Left lung (tissue), 10 donors: ENCODE measurements around the gene DLGAP1. TPM values are rescaled to one million over a fixed set of nuclear protein-coding genes. Genes with fewer than 3 reads are reported as not detected.
A peak's percentile ranks its signal among the peaks of the same experiment; 100 is the strongest.
"Not testable (repeated sequence)": the region's sequence is repeated elsewhere in the genome, so short reads cannot be mapped to it uniquely, and the experiment has no call there.

Experiments used
- ATAC-seq: fragments of 200-7000 bp; cut with Tn5 transposase; one replicate; pipeline ENCODE4 v1.9.1; 2020; ENCODE audit warnings: moderate library complexity
- DNase-seq, 4 donors: peaks; one replicate each; pipeline ENCODE4 v3.0.0-alpha.2; 2013 to 2020
- H3K27ac ChIP-seq, 2 donors: fragments of 200-600 bp; sonication (generic) in 1 of 2; one replicate each; pipeline versions ENCODE4 v1.5.0 to v1.8.0; 2020 to 2021
- H3K27me3 ChIP-seq, 2 donors: fragments of 200-600 bp; sonication (generic) in 1 of 2; one replicate each; pipeline versions ENCODE4 v1.5.0 to v1.8.0; 2020 to 2021
- H3K36me3 ChIP-seq, 2 donors: fragments of 200-600 bp; sonication (generic) in 1 of 2; one replicate each; pipeline versions ENCODE4 v1.5.0 to v1.8.0; 2020 to 2021
- H3K4me1 ChIP-seq, 2 donors: fragments of 200-600 bp; one replicate each; pipeline ENCODE4 v1.8.0; 2021
- H3K4me3 ChIP-seq, 2 donors: fragments of 200-600 bp; sonication (generic) in 1 of 2; one replicate each; pipeline versions ENCODE4 v1.5.0 to v1.8.0; 2020 to 2021; ENCODE audit warnings: mild to moderate bottlenecking in 1 of 2
- H3K9me3 ChIP-seq, 2 donors: fragments of 200-600 bp; sonication (generic) in 1 of 2; one replicate each; pipeline versions ENCODE4 v1.5.0 to v1.8.0; 2020 to 2021
- CTCF ChIP-seq, 2 donors: fragments of 200-600 bp; sonication (generic) in 1 of 2; IDR thresholded peaks; one replicate each; pipeline versions ENCODE4 v1.5.0 to v1.8.0; 2021; ENCODE audit warnings: antibody characterized with exemption in 2 of 2
- intact Hi-C, 2 donors: fragments of 100-400 bp; cut with DNase I; formaldehyde crosslinking; loops; one replicate each; pipeline versions ENCODE4 v1.11.2 to v1.14.2; 2022
- polyA plus RNA-seq, 6 donors: library from polyadenylated mRNA; unstranded; fragments of 120-200 nt; gene quantifications; one replicate each; pipeline ENCODE4 v1.2.1, GENCODE V29; 2013; ENCODE audit not compliant: insufficient read length in 6 of 6
- total RNA-seq, 2 donors: library from RNA; stranded (reverse); fragmentation: NEBNext Ultra II Directional; extraction: Animal tissue kit (Norgen Biotek cat#: 25700); gene quantifications; one replicate each; pipeline ENCODE4 v1.2.1, GENCODE V29; 2021
- donor health status: DM: no; HTN: yes; CAD: no.
- donor health status: DM: no; HTN: no; CAD: no.

DLGAP1 gene
- total and polyA plus RNA-seq, 8 donors: 1.6 to 4.0 (median 2.1) TPM

- no peaks in the 10 kb centered on the region for H3K9me3 ChIP-seq
- intact Hi-C loops: no loop called here
- peaks cover 19 to 54% of the 10 kb centered on the region in 2 donors for H3K4me1 ChIP-seq
- H3K27me3 ChIP-seq: no peaks in the 10 kb centered on the region
- DNase-seq (peak in 3 of 4 donors; percentile 71 to 88 (median 83)), ATAC-seq (peak; percentile 76)
- H3K27ac ChIP-seq: peak overlapping the region; percentile 94 to 95
- H3K4me3 ChIP-seq: peak overlapping the region; percentile 16 to 18
- H3K36me3 ChIP-seq: no peaks in the 10 kb centered on the region
- TF ChIP-seq CTCF (IDR thresholded peaks at IDR 0.05): no peak
Measured at GRCh38 chr18:3603421-3604234, 851.5 kb downstream of the DLGAP1 start.

GRCh38 chr18:3601106-3601755 lies 853.9 kb downstream of the DLGAP1 start:
- DNase-seq, H3K36me3 ChIP-seq, H3K27me3 ChIP-seq, H3K4me3 ChIP-seq, intact Hi-C loops, H3K9me3 ChIP-seq, ATAC-seq, H3K27ac ChIP-seq: not testable (repeated sequence)
- peaks cover 29 to 68% of the 10 kb centered on the region in 2 donors for H3K4me1 ChIP-seq

DNA sequence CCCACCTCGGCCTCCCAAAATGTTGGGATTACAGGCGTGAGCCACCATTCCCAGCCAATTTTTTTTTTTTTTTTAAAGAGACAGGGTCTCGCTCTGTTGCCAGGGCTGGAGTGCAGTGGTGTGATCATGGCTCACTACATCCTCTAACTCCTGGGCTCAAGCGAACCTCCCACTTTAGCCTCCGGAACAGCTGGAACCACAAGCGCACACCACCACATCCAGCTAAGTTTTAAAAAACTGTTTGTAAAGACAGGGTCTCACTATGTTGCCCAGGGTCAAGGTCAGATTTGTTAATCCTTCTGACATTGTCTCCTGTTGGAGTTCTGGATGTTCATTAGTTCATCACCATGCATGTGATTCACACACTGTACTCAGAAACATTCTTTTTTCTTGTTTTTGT lies 855.2 kb downstream of the DLGAP1 start:
- intact Hi-C loops: loop anchor here in 1 of 2 donors (10.0 kb wide), 1 partner anchor 315 kb away; no protein-coding TSS in a partner anchor
- no peaks in the 10 kb centered on the region for H3K9me3 ChIP-seq
- no peak overlapping the region for H3K27ac ChIP-seq
- no peak overlapping the region for H3K4me3 ChIP-seq
- H3K36me3 ChIP-seq: peaks cover 0 to 5% of the 10 kb centered on the region in 2 donors
- no peaks in the 10 kb centered on the region for H3K27me3 ChIP-seq
- ATAC-seq (no peak), DNase-seq (no peak)
- TF ChIP-seq CTCF (IDR thresholded peaks at IDR 0.05): no peak
- peaks cover 29 to 68% of the 10 kb centered on the region in 2 donors for H3K4me1 ChIP-seq

DNA sequence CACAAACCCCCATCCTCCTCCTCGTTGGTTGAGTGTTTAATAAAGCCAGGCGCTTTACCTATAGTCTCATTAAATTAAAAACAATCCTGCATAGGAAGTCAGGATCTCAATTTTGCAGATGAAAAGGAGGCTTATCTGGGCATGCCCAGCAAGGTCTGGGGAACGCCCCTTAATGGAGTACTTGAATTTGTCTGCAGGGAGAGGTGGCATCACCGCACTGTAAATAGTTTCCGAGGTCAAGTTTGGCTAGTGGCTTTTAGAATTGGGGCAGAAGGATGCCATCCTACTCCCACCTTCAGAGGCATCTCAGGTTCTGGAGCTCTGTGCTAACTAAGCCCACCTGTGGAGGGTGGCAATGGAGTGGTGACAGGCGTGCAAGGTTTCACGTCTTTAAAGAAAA lies 855.9 kb downstream of the DLGAP1 start:
- no peaks in the 10 kb centered on the region for H3K27me3 ChIP-seq
- no peaks in the 10 kb centered on the region for H3K9me3 ChIP-seq
- no peak for DNase-seq
- TF ChIP-seq CTCF (IDR thresholded peaks at IDR 0.05): no peak
- H3K27ac ChIP-seq: no peak overlapping the region
- no peak for ATAC-seq
- H3K4me1 ChIP-seq: peaks cover 28 to 68% of the 10 kb centered on the region in 2 donors
- no peak overlapping the region for H3K4me3 ChIP-seq
- intact Hi-C loops: loop anchor here in 1 of 2 donors (10.0 kb wide), 1 partner anchor 314 kb away; no protein-coding TSS in a partner anchor
- H3K36me3 ChIP-seq: peaks cover 0 to 5% of the 10 kb centered on the region in 2 donors

GRCh38 chr18:3598581-3598980 lies 856.5 kb downstream of the DLGAP1 start:
- H3K4me1 ChIP-seq: peaks cover 28 to 64% of the 10 kb centered on the region in 2 donors
- no peak overlapping the region for H3K4me3 ChIP-seq
- no peak for TF ChIP-seq CTCF (IDR thresholded peaks at IDR 0.05)
- no peaks in the 10 kb centered on the region for H3K27me3 ChIP-seq
- intact Hi-C loops: loop anchor here in 1 of 2 donors (10.0 kb wide), 1 partner anchor 314 kb away; no protein-coding TSS in a partner anchor
- peaks cover 0 to 5% of the 10 kb centered on the region in 2 donors for H3K36me3 ChIP-seq
- DNase-seq (no peak), ATAC-seq (no peak)
- no peaks in the 10 kb centered on the region for H3K9me3 ChIP-seq
- H3K27ac ChIP-seq: peak overlapping the region in 1 of 2 donors; percentile 97
